NCI-H1417 (cell line): ENCODE measurements around the gene SHMT1.
A peak's percentile ranks its signal among the peaks of the same experiment; 100 is the strongest.
"Not testable (repeated sequence)": the region's sequence is repeated elsewhere in the genome, so short reads cannot be mapped to it uniquely, and the experiment has no call there.

Experiments used
- DNase-seq, 3 experiments: peaks; one replicate each; lab custom pipeline; 2025; lab: John Stamatoyannopoulos, UW

Gene SHMT1

GRCh38 chr17:18326039-18326438 lies 37.3 kb downstream of the SHMT1 start:
- DNase-seq = no peak

GRCh38 chr17:18324140-18325050 lies 39.0 kb downstream of the SHMT1 start:
- no peak for DNase-seq

- DNase-seq = no peak
Observed at GRCh38 chr17:18323507-18324139, 39.7 kb downstream of the SHMT1 start.

GRCh38 chr17:18323007-18323406 lies 40.3 kb downstream of the SHMT1 start:
- no peak for DNase-seq

- no peak for DNase-seq
Observed at GRCh38 chr17:18322522-18322921, 40.8 kb downstream of the SHMT1 start.

GRCh38 chr17:18321309-18321708 lies 42.0 kb downstream of the SHMT1 start:
- no peak for DNase-seq

- DNase-seq = no peak
Observed at GRCh38 chr17:18320301-18320700, 43.0 kb downstream of the SHMT1 start.

GRCh38 chr17:18319604-18320256 lies 43.6 kb downstream of the SHMT1 start:
- peak in 1 of 3 experiments; percentile 36 for DNase-seq

- no peak for DNase-seq
Observed at GRCh38 chr17:18318771-18319450, 44.4 kb downstream of the SHMT1 start.

GRCh38 chr17:18318117-18318516 lies 45.2 kb downstream of the SHMT1 start:
- no peak for DNase-seq

GRCh38 chr17:18315961-18316360 lies 47.4 kb downstream of the SHMT1 start:
- no peak for DNase-seq

- no peak for DNase-seq
Observed at GRCh38 chr17:18315562-18315922, 47.8 kb downstream of the SHMT1 start.

GRCh38 chr17:18314731-18315561 lies 48.4 kb downstream of the SHMT1 start, which contains the start of the genes SMCR8 and TOP3A:
Gene SMCR8 (plus strand): TSS chr17:18315293. CDS start chr17:18315790, 497 bp downstream.
Gene TOP3A (minus strand): TSS chr17:18314994. CDS start chr17:18314778, 216 bp downstream.
- peak; percentile 93 to 96 (median 94) for DNase-seq

GRCh38 chr17:18314059-18314730 lies 49.2 kb downstream of the SHMT1 start:
- peak in 1 of 3 experiments; percentile 39 for DNase-seq

- no peak for DNase-seq
Observed at GRCh38 chr17:18309202-18309601, 54.1 kb downstream of the SHMT1 start.

GRCh38 chr17:18303206-18303605 lies 60.1 kb downstream of the SHMT1 start:
- not testable (repeated sequence) for DNase-seq

- no peak for DNase-seq
Observed at GRCh38 chr17:18300725-18301480, 62.4 kb downstream of the SHMT1 start.

GRCh38 chr17:18298061-18298460 lies 65.3 kb downstream of the SHMT1 start:
- DNase-seq = not testable (repeated sequence)

- no peak for DNase-seq
Observed at GRCh38 chr17:18291718-18292540, 71.4 kb downstream of the SHMT1 start.
